Measurements from ENCODE around the gene ATF3. TPM values are rescaled to one million over a fixed set of nuclear protein-coding genes. Genes with fewer than 3 reads are reported as not detected.

ATF3 gene
- total RNA-seq, 4 donors from 2014 or later: 1.8 to 42.6 (median 24.4) TPM

DNA sequence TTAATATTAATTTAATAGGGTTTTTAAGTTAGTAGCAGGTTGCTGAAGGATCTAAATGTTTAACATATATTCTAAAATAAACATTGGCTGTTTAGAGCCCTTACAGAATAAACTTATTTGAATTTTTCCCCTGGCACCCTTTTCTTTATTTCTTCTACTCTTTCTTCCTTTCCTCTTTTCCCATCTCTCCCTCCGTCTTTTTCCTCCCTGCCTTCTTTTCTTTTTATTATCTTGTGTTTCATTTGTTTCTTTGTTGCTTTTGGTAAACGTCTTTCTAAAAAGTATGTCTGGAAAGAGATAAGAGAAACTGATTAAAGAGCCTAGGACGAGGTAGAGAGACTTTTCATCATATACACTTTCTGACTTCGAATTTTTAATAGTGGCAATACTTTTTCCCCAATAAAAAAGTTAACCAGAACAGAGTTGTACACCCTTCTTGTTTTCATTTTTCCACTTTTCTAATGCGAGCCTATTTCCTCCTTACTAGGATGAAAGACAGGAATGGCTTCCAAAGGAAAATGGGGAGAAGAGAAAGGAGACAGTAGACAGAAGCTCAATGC is 39.5 kb upstream of the ATF3 start:
- Histone ChIP-seq H3K36me3 (no peaks in the 10 kb centered on the region), H3K27ac (no peak overlapping the region), H3K4me1 (no peaks in the 10 kb centered on the region), H3K27me3 (no peaks in the 10 kb centered on the region), H3K9me3 (no peaks in the 10 kb centered on the region), H3K4me3 (no peak overlapping the region)
- intact Hi-C loops (cut with DNase I; ENCODE audit: low total_unique reads): no loop called here
- DNase-seq: no peak
- TF ChIP-seq CTCF (IDR thresholded peaks at IDR 0.05): no peak
- no peak for TF ChIP-seq POLR2A (IDR thresholded peaks at IDR 0.05)

- Histone ChIP-seq H3K4me1 (no peaks in the 10 kb centered on the region), H3K27me3 (no peaks in the 10 kb centered on the region), H3K9me3 (no peaks in the 10 kb centered on the region), H3K36me3 (no peaks in the 10 kb centered on the region), H3K27ac (no peak overlapping the region), H3K4me3 (no peak overlapping the region)
- DNase-seq: no peak
- TF ChIP-seq POLR2A (IDR thresholded peaks at IDR 0.05): no peak
- TF ChIP-seq CTCF (IDR thresholded peaks at IDR 0.05): no peak
- intact Hi-C loops (cut with DNase I; ENCODE audit: low total_unique reads): no loop called here
These were observed 33.8 kb upstream of the ATF3 start for GRCh38 chr1:212574732-212575131.

DNA sequence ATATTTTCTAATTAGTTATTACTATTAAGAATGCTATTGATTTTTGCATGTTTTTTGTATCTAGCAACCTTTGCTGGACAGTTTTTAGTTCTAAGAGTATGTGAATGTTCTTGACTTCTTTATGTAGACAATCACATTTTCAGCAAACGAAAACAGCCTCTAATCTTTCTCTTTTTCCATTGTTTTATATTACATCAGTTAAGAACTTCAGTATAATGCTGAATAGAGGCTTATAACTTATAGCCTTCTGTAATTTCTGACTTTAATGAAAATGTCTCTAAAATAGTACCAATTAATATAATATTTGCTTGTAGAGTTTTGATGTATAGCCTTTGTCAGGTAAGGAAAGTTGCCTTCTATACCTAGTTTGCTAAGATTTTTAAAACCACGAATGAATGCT is 33.2 kb upstream of the ATF3 start:
- TF ChIP-seq POLR2A (IDR thresholded peaks at IDR 0.05): no peak
- no peak for TF ChIP-seq CTCF (IDR thresholded peaks at IDR 0.05)
- Histone ChIP-seq H3K27ac (no peak overlapping the region), H3K4me3 (no peak overlapping the region), H3K27me3 (no peaks in the 10 kb centered on the region), H3K9me3 (no peaks in the 10 kb centered on the region), H3K4me1 (no peaks in the 10 kb centered on the region), H3K36me3 (no peaks in the 10 kb centered on the region)
- intact Hi-C loops (cut with DNase I; ENCODE audit: low total_unique reads): no loop called here
- no peak for DNase-seq

DNA sequence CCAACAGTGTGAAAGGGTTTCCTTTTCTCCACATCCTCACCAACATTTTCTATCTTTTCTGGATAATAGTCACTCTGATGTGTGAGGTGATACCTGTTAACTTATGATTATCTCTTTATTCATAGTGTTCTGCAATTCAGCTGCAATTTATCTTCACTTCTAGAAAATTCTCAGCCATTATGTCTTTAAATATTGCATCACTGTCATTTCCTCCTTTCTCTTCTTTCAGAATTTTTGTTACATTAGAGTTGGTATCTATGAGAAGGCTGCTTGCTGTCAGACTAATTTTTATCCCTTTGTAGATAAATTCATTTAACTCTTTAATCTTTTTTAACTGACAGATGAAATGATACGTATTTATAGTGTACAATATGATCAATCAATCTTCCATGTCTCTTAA is 30.5 kb upstream of the ATF3 start:
- no peaks in the 10 kb centered on the region for H3K27me3 ChIP-seq

DNA sequence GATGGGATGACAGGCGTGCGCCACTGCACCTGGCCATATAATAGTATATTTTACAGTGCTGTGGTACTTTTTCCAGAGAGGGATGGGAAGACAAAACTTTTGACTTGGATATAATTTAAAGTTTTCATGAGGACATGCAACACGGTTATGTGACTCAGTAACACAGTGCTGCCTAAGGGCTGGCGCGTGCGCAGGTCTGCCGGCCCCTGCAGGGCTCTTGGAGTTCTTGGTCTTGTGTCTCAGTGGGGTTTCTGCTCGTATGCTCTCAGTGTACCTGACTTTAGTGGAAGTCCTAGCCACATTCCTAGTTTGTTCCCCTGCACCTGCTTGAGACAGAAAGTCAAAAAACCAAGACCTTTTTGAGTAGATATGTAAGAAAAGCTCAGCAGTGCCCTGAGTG is 27.5 kb upstream of the ATF3 start:
- no peaks in the 10 kb centered on the region for H3K36me3 ChIP-seq
- no peak for DNase-seq
- H3K9me3 ChIP-seq: no peaks in the 10 kb centered on the region
- H3K27me3 ChIP-seq: no peaks in the 10 kb centered on the region
- no peak overlapping the region for H3K27ac ChIP-seq
- no peak for TF ChIP-seq POLR2A (IDR thresholded peaks at IDR 0.05)
- TF ChIP-seq CTCF (IDR thresholded peaks at IDR 0.05): no peak
- no peaks in the 10 kb centered on the region for H3K4me1 ChIP-seq
- intact Hi-C loops (cut with DNase I; ENCODE audit: low total_unique reads): no loop called here
- no peak overlapping the region for H3K4me3 ChIP-seq

More for the DNA sequence above, 30.5 kb upstream of the ATF3 start:
- Histone ChIP-seq H3K9me3 (no peaks in the 10 kb centered on the region), H3K36me3 (no peaks in the 10 kb centered on the region), H3K27ac (no peak overlapping the region), H3K4me3 (no peak overlapping the region), H3K4me1 (no peaks in the 10 kb centered on the region)
- intact Hi-C loops (cut with DNase I; ENCODE audit: low total_unique reads): no loop called here
- TF ChIP-seq CTCF (IDR thresholded peaks at IDR 0.05) (no peak), POLR2A (IDR thresholded peaks at IDR 0.05) (no peak)
- DNase-seq: no peak

Data from uterus (tissue), 4 donors.